Measurements from ENCODE around the gene TNNT2. TPM values are rescaled to one million over a fixed set of nuclear protein-coding genes. Genes with fewer than 3 reads are reported as not detected.

The TNNT2 gene
- total and polyA plus RNA-seq, 2 donors (not counting 3 experiments of a cell fraction or from before 2014, with no cell fraction given) = not detected

- Histone ChIP-seq H3K4me2 (ENCODE audit: insufficient read depth, low read length) (no peak overlapping the region), H3K4me1 (ENCODE audit: control insufficient read depth, extremely low read depth, insufficient read depth, low read length) (no peaks in the 10 kb centered on the region), H3K9ac (replicated peaks; ENCODE audit: extremely low read depth, insufficient read depth, low read length) (no peak overlapping the region), H3K9me1 (replicated peaks; ENCODE audit: control insufficient read depth, extremely low read depth, insufficient read depth, low read length) (no peaks in the 10 kb centered on the region), H3K79me2 (ENCODE audit: control insufficient read depth, insufficient read depth, low read length) (no peaks in the 10 kb centered on the region), H3K4me3 (replicated peaks in 1 of 3; ENCODE audit: insufficient read depth in 1 of 3, low read depth in 1 of 3, low read length in 3 of 3) (no peak overlapping the region), H3K27ac (ENCODE audit: insufficient read depth, low read depth, low read length) (no peak overlapping the region), H3K27me3 (ENCODE audit: control insufficient read depth in 2 of 2, insufficient read depth in 2 of 2, low read length in 2 of 2) (peaks cover 49 to 53% of the 10 kb centered on the region in 2 experiments), H3K9me3 (replicated peaks; ENCODE audit: control insufficient read depth, insufficient read depth, low read length) (no peaks in the 10 kb centered on the region), H3K36me3 (ENCODE audit: control insufficient read depth in 2 of 2, extremely low read depth in 1 of 2, insufficient read depth in 2 of 2, low read length in 2 of 2) (no peaks in the 10 kb centered on the region), H2AFZ (ENCODE audit: low read depth, low read length) (no peak overlapping the region), H4K20me1 (replicated peaks; ENCODE audit: control insufficient read depth, extremely low read depth, insufficient read depth, low read length) (no peaks in the 10 kb centered on the region)
- no TSS peak for BruUV-seq (replicated peaks)
- DNase-seq (ENCODE audit: low read depth, low spot score) (no peak), FAIRE-seq (no peak)
- dilution Hi-C loops (cut with MboI; ENCODE audit: extremely low pct_ligation_motif_present, low sequenced_read_pairs) (no loop called here), intact Hi-C loops (cut with micrococcal nuclease) (no loop called here)
- ChIA-PET POLR2A (no interaction called here), CTCF (interaction anchor here (0.9 to 1.0 kb wide), 2 partner anchors 9 to 12 kb away, joined by 3 read pairs; no protein-coding TSS in a partner anchor)
- TF ChIP-seq MYC (IDR thresholded peaks at IDR 0.05; ENCODE audit: low read depth, low read length) = no peak
- no peak for TF ChIP-seq POLR2A (IDR thresholded peaks at IDR 0.05; ENCODE audit: low read depth, low read length)
These were observed 20.2 kb upstream of the TNNT2 start for GRCh38 chr1:201397675-201398074.

GRCh38 chr1:201396861-201397464 is 19.5 kb upstream of the TNNT2 start:
- no peaks in the 10 kb centered on the region for H3K9me3 ChIP-seq (replicated peaks; ENCODE audit: control insufficient read depth, insufficient read depth, low read length)
- POLR2A ChIA-PET = no interaction called here
- H3K4me3 ChIP-seq (replicated peaks in 1 of 3; ENCODE audit: insufficient read depth in 1 of 3, low read depth in 1 of 3, low read length in 3 of 3) = no peak overlapping the region
- FAIRE-seq (no peak), DNase-seq (ENCODE audit: low read depth, low spot score) (no peak)
- dilution Hi-C loops (cut with MboI; ENCODE audit: extremely low pct_ligation_motif_present, low sequenced_read_pairs) = no loop called here
- H3K79me2 ChIP-seq (ENCODE audit: control insufficient read depth, insufficient read depth, low read length) = no peaks in the 10 kb centered on the region
- H3K27ac ChIP-seq (ENCODE audit: insufficient read depth, low read depth, low read length) = no peak overlapping the region
- H3K36me3 ChIP-seq (ENCODE audit: control insufficient read depth in 2 of 2, extremely low read depth in 1 of 2, insufficient read depth in 2 of 2, low read length in 2 of 2) = no peaks in the 10 kb centered on the region
- no peaks in the 10 kb centered on the region for H3K9me1 ChIP-seq (replicated peaks; ENCODE audit: control insufficient read depth, extremely low read depth, insufficient read depth, low read length)
- TF ChIP-seq POLR2A (IDR thresholded peaks at IDR 0.05; ENCODE audit: low read depth, low read length) (no peak), GATA2 (IDR thresholded peaks at IDR 0.05; ENCODE audit: insufficient read depth, insufficient read length, low read depth, low read length) (no peak), POLR2AphosphoS5 (IDR thresholded peaks at IDR 0.05; ENCODE audit: insufficient read depth, low read depth, low read length) (no peak), FOS (IDR thresholded peaks at IDR 0.05; ENCODE audit: borderline replicate concordance, insufficient read depth, low read length) (no peak), JUN (IDR thresholded peaks at IDR 0.05; ENCODE audit: borderline replicate concordance, insufficient read depth, insufficient read length, low read depth) (no peak), EZH2 (IDR thresholded peaks at IDR 0.05; ENCODE audit: borderline replicate concordance, low read depth, low read length, severe bottlenecking) (no peak), MAX (IDR thresholded peaks at IDR 0.05; ENCODE audit: insufficient read depth, insufficient read length) (no peak)
- BruUV-seq (replicated peaks) = no TSS peak
- CTCF ChIA-PET = interaction anchor here (1.0 to 2.3 kb wide), 2 partner anchors 11 to 12 kb away, joined by 3 to 5 read pairs; no protein-coding TSS in a partner anchor
- no peak overlapping the region for H3K9ac ChIP-seq (replicated peaks; ENCODE audit: extremely low read depth, insufficient read depth, low read length)
- intact Hi-C loops (cut with micrococcal nuclease) = no loop called here
- no peak overlapping the region for H3K4me2 ChIP-seq (ENCODE audit: insufficient read depth, low read length)
- no peaks in the 10 kb centered on the region for H4K20me1 ChIP-seq (replicated peaks; ENCODE audit: control insufficient read depth, extremely low read depth, insufficient read depth, low read length)
- H3K4me1 ChIP-seq (ENCODE audit: control insufficient read depth, extremely low read depth, insufficient read depth, low read length) = no peaks in the 10 kb centered on the region
- peaks cover 52 to 53% of the 10 kb centered on the region in 2 experiments for H3K27me3 ChIP-seq (ENCODE audit: control insufficient read depth in 2 of 2, insufficient read depth in 2 of 2, low read length in 2 of 2)
- H2AFZ ChIP-seq (ENCODE audit: low read depth, low read length) = no peak overlapping the region

Data from endothelial cell of umbilical vein (primary cell).